ENCODE data around the gene ZNF263.
A peak's percentile ranks its signal among the peaks of the same experiment; 100 is the strongest.
"Not testable (repeated sequence)": the region's sequence is repeated elsewhere in the genome, so short reads cannot be mapped to it uniquely, and the experiment has no call there.

Gene ZNF263

DNA sequence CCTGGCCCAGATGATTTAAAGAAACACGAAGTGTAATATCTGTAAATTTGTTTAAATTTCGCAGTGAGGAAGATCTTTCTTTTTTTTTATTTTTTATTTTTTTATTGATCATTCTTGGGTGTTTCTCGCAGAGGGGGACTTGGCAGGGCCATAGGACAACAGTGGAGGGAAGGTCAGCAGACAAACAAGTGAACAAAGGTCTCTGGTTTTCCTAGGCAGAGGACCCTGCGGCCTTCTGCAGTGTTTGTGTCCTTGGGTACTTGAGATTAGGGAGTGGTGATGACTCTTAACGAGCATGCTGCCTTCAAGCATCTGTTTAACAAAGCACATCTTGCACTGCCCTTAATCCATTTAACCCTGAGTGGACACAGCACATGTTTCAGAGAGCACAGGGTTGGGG lies 12.6 kb upstream of the ZNF263 start:
- DNase-seq: not testable (repeated sequence)

DNA sequence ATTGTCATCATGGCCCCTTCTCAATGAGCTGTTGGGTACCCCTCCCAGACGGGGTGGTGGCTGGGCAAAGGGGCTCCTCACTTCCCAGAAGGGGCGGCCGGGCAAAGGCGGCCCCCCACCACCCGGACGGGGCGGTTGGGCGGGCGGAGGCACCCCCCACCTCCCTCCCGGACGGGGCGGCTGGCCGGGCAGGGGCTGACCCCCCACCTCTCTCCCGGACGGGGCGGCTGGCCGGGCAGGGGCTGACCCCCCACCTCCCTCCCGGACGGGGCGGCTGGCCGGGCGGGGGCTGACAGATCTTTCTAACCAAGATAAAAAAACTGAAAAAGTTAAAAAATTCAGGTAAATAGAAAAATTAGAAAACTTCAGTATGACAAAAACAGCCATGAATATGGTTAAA lies 12.0 kb upstream of the ZNF263 start:
- DNase-seq: not testable (repeated sequence)

DNA sequence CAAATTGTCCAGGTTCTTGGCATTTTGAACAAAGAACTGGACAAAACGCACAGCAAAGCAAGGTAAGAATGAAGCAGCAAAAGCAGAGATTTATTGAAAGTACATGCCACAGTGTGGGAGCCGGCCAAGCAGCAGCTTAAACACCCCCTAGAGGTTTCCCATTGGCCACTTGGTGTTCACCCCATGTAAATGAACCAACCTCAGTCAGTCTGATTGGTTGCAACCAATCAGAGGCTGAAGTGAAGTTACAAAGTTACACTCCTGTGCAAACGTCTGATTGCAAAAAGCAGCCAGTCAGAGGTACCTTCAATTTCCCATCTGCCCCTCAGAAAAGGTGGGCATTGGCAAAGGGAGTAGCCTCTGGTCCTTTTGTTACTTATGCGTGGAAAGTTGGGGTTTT lies 8.8 kb upstream of the ZNF263 start:
- DNase-seq: peak; percentile 82

DNA sequence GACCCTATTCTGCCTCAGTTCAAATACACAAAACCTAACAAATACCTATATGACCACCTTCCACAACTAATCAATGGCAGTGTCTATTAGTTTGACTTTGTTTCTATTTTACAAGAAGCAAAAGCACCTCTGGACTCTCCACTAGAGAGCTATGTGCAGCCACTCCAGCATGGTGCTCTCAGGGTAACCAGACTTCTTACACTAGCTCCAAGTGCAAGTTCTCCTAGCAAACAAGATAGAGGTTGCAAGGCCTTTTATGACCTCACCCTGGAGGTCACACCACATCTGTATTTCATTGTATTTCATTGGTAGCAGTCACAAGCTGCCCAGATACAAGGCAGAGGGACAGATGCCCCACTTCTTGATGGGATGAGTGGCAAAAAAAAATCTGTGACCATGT lies 8.3 kb upstream of the ZNF263 start:
- DNase-seq: no peak

DNA sequence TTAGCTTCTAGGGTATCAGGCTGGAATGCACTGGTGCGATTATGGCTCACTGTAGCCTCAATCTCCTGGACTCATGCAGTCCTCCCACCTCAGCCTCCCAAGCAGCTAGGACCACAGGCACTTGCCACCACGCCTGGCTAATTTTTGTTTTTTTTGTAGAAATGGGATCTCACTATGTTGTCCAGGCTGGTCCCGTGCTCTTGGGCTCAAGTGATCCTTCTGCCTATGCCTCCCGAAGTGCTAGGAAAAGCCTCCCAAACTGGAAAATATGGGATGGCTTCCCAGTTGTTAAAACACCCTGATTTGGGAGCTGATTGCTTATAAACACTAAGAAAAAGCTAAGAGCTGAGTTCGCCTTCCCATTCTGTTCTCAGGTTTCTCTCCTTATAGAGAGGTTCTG lies 6.6 kb upstream of the ZNF263 start:
- no peak for DNase-seq

DNA sequence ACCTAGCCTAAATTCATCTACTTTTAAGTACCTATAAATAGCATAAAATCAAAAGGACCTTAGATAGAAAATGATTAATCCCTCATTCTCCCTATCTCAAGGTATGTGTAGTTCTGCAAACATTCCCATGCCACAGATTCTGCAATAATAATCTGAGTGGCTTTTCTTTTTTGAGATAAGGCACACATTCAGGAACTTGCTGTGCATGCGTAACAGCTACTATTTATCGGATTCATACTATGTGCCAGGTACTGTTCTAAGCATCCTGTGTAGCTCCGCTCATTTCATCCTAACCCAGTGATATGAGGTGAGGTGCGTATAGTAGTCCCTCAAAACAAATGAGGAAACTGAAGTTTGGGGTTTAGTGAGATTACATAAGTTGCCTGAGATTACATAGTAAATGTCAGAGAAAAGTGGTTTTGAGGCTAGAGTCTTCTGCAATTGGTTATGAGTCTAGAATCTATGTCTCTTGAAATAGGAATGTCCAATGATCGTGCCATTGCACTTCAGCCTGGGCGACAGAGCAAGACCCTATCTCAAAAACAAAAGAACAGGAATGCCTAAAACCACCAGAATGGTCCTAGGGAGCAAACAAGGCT lies 2.0 kb upstream of the ZNF263 start:
- DNase-seq: no peak

DNA sequence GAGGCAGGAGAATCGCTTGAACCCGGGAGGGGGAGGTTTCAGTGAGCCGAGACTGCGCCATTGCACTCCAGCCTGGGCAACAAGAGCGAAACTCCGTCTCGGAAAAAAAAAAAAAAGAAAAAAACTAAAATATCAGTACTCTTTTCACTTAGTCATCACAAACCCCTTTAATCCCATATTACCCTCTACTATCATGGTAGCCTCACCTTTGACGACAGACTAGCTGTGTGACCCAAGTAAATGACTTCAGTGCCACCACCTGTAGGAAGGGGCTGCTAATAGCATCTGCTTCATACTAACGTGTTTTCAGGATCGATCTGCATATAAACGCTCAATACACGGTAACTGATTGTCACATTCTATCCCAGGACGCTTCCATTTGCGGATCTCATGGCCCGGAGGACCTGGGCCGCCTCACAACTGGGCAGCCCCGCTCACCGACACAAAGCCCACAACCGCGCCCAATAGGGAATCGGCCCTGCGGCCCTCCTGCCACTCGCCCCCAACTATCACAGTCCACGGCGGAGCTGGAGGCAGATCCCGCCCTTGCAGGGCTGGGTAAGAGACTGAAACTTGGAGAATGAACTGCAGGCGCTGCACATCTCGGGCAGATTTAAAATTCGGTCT lies 1.1 kb upstream of the ZNF263 start:
- no peak for DNase-seq

DNA sequence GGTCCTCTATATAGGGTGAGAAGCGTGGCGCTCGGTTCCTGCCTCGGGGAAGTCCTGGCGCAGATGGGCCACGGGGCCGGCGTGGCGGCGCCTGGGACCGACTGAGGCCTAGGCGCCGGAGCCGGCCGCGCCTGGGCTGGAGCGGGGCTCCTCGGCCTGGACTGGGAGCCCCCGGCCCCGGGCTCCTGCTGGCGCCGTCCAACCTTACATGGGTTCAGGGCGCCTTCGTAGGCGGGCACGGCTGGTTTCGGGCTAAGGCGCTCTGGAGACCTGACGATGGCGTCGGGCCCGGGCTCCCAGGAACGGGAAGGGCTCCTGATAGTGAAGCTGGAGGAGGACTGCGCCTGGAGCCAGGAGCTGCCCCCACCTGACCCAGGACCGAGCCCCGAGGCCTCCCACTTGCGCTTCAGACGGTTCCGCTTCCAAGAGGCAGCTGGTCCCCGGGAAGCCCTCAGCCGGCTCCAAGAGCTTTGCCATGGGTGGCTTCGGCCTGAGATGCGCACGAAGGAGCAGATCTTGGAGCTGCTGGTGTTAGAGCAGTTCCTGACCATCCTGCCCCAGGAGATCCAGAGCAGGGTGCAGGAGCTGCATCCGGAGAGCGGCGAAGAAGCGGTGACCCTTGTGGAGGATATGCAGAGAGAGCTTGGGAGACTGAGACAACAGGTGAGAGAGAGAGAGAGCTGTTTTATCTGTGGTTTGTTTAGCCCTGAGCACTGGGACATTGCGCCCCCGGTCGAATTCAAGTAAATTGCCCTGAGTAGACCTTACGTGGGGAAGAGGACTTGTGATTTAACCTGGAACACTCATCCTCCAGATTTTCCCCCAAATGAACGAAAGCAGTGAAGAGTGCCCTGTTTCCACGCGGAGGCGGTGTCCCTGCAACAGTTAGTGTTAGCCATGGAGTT lies 504 bp downstream of the ZNF263 start:
- no peak for DNase-seq

DNA sequence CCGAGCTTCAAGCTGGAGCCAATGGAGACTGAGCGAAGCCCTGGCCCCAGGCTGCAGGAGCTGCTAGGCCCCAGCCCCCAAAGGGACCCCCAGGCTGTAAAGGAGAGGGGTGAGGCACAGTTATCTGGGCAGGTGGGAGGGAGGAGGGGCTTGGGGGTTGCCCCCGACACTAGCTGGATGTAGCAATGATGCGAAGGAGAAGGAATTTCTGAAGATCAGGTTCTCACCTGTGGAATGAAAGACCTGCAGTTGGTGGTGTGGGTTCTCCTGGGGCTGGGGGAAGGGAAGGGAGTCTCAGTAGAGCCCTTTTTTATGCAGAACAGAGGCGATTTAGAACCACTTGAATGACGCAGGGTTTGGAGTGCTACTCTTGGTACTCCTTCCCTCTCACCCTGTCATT lies 1.8 kb downstream of the ZNF263 start:
- no peak for DNase-seq

DNA sequence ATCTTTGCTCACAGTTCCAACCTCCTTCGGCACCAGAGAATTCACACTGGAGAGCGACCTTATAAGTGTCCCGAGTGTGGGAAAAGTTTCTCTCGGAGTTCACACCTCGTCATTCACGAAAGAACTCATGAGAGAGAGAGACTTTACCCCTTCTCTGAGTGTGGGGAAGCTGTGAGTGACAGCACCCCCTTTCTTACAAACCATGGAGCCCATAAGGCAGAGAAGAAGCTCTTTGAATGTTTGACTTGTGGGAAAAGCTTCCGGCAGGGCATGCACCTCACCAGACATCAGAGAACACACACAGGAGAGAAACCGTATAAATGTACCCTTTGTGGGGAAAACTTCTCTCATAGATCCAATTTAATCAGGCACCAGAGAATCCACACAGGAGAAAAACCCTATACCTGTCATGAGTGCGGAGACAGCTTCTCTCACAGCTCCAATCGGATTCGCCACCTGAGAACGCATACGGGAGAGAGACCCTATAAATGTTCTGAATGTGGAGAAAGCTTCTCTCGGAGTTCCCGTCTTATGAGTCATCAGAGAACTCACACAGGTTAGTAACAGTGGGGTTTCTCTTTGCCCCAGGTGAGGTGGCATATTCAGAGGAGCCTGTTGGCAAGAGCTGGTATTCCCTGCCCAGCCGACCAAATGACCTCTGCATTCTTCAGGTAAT lies 6.8 kb downstream of the ZNF263 start:
- no peak for DNase-seq

DNA sequence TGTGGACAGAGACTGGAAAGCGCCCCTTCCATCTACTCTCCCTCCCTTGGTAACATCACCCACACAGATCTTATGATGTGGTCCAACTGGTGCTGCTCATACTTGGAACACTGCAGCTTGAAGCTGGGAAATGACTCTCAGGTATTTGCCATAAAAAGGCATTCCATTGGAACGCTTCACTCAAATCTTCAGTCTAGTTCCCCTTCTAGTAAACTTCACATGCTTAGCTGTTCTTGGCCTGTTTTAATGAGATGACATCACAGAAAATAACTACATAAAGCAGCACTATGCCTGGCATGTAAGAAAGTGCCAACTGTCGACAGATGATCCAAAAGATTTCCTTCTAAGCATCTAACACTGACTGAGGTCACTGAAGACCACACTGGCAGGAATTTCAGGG lies 9.3 kb downstream of the ZNF263 start:
- DNase-seq: peak; percentile 50

DNA sequence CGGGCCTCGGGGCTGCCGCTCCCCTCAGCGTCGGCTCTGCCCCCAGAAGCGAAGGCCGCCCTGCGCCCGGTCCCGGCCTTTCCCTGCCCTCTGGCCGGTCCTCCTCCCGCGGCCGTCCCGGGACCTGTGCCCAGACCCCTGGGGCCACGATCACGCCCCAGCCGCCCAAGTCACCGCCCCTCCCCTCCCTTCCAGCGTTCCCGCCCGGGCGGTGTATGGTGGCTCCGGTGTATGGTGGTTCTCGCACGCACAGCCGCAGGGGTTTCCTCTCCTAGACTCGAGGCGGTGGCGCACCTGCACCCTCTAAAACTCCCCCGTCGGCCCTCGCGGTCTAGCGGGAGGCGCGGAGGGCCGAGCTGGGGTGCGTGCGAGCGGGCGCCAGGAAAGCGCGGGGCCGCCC lies 11.9 kb downstream of the ZNF263 start:
- no peak for DNase-seq

DNA sequence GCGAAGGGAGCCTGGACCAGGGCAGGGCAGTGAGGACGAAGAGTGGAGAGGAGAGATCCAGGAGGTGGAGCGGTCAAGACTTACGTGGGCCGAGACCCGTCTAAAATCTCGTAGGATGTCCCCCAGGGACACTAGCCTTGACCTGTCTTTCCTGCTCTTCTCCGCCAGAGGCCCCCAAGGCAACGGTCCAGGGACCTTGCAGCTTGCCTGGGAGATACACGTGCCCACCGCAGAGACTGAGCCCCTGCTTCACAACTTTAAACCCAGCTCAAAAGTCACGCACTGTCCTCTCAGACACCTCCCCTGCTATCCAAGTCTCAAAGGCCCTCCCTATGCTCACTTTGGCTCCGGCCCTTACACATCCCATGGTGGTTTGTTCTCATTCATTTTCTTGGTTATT lies 12.5 kb downstream of the ZNF263 start:
- DNase-seq: no peak

DNA sequence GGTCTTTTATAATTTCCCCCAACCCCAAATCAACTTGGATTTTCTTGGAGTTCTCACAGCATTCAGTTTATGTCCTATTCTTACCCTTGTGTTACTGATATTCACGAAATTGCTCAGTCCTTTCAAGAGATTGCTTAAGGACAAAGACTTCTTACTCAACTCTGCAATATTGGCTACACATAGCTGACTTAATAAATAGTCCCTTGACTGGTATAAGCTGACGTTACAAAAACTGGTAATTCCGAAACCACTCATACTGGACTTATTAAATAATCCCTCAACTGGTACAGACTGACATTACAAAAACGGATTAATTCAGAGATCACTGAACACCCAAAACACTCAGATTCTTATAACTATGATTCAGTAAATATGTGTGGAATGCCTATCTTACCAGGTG lies 21.1 kb downstream of the ZNF263 start:
- DNase-seq: no peak

DNA sequence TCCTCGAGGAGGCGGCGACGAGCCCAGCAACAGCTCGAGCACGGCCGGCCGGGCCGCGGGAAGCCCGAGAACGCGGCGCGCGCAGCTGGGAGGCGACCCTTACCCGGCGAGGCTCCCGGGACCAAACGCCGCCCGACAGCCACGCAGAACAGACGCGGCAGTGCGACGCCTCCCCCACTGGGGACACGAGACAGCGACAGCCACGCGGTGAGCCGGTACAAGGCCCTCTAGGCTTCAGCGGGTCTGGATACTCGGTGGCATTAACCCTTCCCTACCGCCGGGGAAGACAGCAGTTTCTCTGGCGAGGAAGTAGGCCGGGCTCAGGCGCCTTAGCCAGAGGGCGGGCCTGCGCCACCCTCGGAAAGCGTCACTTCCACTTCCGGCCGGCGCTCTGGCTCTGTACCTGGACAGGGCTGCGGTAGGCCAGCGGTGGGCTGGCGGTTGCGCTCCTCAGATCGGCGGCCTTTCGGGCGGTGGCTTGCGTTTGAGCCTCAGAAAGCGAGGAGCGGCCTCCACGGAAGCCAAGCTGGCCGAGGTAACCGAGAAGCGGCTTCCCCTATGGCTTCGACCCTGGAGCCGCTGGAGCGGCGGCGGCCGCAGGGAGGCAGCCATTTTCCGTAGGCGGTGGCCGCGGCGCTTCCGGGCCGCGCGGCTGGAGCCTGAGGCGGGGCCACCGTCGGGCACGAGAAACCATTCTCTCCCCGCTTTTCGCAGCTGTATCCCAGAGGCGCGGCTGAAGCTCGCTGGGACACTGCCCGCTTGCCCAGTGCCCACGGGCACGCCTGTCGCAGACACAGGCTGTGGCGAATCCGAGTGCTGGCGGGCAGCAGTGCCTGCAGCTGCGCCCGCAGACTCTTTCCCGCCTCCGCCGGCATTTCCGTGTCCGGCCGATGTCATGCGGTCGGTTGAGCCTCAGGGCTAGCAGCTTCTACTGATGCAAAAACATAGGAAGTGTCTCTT lies 22.1 kb downstream of the ZNF263 start, which contains the start of the genes TIGD7 and ZNF75A:
Gene TIGD7, minus strand, starts transcription at position 322 of the 960 bp plus-strand sequence. CDS start 4,816 bp downstream, outside the sequence.
Gene ZNF75A, plus strand, starts transcription at position 389 of the 960 bp plus-strand sequence. CDS start 2,932 bp downstream, outside the sequence.
- peak; percentile 78 for DNase-seq

DNA sequence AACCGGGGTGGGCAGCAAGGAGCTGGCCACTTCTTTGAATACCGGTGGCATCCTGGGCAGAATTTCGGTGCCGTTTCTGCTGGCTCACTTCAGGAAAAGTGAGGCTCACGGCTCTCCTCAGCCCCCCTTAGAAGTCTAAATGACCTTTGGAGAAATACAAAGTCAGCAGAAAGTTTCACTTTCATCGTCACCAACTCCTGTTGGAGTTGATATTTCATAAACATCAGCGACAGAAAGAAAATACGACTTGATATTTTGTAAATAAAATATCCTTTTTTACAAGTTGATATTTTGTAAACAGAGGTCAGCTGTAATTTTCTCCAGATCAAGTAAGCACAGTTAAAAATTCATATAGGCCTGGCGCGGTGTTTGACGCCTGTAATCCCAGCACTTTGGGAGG lies 22.8 kb downstream of the ZNF263 start:
- no peak for DNase-seq

DNA sequence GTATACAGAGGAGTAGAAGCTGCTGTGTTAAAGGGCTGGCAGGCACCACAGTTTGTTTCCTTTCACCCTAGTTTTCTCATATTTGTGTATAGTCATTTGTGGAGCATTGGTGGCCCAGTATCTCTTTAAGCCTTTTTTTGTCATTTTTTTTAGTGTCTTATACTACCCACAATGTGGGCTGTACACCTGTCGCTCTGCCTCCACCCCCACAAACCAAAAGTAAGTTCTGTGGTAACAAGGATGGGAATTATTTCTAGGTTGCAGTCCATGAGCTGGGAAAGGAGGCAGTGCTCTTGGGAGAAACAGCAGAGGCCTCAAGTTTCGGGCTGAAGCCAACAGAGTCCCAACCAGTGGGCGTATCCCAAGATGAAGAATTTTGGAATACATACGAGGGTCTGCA lies 28.2 kb downstream of the ZNF263 start:
- DNase-seq: no peak

DNA sequence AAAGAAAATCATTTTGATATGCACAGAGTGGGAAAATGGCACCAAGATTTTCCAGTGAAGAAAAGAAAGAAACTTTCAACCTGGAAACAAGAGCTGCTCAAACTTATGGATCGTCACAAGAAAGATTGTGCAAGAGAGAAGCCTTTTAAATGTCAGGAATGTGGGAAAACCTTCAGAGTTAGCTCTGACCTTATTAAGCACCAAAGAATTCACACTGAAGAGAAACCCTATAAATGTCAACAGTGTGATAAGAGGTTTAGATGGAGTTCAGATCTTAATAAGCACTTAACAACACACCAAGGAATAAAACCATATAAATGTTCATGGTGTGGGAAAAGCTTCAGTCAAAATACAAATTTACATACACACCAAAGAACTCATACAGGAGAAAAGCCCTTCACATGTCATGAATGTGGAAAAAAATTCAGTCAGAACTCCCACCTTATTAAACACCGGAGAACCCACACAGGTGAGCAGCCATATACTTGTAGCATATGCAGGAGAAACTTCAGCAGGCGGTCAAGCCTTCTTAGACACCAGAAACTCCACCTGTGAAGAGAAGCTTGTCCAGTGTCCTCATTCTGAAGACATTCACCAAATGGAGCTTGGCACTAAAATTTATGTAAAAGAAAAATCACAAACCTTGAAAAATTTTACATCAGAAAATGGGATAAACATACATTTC lies 34.2 kb downstream of the ZNF263 start:
- no peak for DNase-seq

DNA sequence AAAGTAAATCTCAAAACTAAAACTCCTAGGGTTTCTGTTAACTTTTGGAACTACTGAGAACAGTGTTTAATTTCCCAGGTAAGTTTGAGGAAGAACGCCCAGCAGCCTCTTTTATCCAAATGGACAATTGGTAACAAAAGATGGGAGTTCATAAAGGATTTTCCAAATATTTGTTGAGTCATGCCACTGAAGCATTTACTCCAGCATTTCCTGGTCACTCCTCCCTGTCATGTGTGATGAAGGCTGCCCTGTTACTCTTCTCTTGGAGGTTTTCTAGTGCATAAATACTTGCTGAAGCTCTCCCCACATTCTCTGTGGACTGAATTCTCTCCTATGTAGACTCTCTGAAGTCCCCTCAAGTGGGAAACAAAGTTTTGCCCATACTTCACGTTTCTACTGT lies 38.5 kb downstream of the ZNF263 start:
- DNase-seq: no peak

DNA sequence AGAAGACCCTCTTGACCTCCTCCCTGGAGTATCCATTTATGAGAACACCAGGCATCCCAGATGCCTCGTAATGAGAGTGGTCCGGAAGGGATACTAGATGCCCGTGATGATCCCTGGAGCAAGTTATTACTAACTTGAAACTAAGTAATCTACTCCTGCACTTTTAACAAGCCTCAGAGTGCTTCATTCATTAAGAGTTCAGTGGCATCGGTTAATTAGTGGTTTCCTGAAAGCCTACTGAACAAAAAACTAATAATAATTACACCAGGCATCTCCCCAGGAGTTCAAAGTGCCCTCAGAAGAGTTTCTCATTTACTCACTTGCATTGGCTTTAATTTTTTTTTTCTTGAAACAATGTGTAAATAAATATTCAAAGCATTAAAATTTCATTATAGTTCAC lies 44.2 kb downstream of the ZNF263 start:
- DNase-seq: no peak

DNA sequence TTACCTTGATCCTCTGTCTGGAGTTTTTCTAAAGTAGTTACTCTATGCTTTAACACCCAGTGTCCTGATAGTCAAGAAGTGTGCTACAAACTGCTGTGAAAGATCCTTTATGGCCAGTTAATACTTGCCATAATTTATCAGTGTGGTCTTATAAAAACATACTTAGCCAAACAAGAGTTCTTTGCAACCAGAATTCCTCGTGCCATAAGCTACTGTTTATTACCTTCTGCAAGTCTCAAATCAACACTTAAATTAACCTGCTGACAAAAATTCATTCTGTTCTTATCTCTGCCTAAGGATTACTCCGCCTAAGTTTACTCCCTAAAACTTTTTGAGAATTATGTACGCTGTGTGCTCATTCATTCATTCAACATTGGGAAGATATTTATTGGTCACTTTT lies 44.8 kb downstream of the ZNF263 start:
- DNase-seq: no peak
